Skin epidermis (tissue), 12 donors: Measurements from ENCODE around the gene LRRC18.

ENCODE experiments used
- H3K27ac ChIP-seq, 21 experiments: fragments of 200-600 bp; sonication (generic) in 11 of 21; one replicate each; pipeline ENCODE4 v1.5.0; 2020; ENCODE audit warnings: mild to moderate bottlenecking in 3 of 21, inconsistent platforms in 2 of 21, moderate library complexity in 2 of 21
- H3K4me3 ChIP-seq, 7 experiments: fragments of 200-600 bp; sonication (generic) in 2 of 7; one replicate each; pipeline ENCODE4 v1.5.0; 2020; ENCODE audit warnings: inconsistent platforms in 2 of 7, mild to moderate bottlenecking in 2 of 7, moderate library complexity in 1 of 7

The LRRC18 gene

DNA sequence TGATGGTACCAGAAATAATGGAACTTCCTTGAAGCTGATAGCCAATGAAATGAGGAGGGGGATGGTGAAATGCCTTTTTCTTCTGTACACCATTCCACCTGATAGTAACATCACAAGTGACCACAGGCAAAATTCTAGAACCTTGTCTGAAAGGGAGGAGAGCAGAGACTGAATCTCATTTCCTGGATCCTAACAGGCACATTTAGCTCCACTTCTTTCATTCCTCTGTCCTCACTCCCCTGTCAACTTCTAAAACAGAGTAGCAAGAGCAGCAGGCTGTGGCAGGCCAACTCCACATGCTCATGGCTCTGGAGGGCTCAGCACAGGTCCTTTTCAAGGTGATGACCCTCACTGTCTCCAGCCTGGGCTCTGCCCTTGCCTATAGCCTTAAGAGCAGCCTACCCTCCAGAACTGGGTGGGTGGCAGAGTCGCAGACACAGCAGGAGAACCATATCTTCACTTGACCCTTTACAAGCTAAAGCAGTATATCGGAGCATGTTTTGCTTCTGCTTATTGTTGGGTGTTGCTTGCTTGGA lies at the start of gene LRRC18:
Gene LRRC18 (minus strand): TSS at position 51 of the 536 bp plus-strand sequence. CDS start 25,685 bp downstream, outside the sequence.
- H3K4me3 ChIP-seq: no peak within 1 kb of the TSS
- H3K27ac ChIP-seq: no peak within 1 kb of the TSS

DNA sequence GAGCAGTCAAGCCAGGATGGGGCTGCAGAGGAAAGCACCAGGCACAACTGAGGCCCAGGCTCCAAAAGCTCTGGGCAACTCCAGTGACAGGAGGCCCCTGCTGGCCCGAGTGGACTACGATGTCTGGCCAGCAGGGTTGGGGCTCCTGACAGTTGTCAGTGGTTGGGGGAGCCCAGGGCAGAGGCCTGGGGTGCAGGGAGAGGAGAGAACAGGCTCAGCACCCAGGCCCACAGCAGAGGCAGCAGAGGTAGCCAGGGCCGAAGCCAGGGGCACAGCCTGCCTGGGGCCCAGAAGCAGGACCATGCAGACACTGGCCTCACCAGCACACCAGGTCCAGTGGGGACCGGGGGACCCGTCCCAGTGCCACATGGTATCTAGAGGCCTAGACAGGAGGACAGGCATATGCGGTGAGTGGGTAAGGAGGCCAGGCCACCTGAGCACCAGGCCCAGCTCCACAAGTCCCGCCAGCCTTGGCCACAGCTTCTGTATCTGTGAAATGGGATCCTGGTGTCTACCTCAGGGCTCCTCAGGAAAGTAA lies 46.0 kb upstream of the LRRC18 start:
- no peak overlapping the region for H3K4me3 ChIP-seq

DNA sequence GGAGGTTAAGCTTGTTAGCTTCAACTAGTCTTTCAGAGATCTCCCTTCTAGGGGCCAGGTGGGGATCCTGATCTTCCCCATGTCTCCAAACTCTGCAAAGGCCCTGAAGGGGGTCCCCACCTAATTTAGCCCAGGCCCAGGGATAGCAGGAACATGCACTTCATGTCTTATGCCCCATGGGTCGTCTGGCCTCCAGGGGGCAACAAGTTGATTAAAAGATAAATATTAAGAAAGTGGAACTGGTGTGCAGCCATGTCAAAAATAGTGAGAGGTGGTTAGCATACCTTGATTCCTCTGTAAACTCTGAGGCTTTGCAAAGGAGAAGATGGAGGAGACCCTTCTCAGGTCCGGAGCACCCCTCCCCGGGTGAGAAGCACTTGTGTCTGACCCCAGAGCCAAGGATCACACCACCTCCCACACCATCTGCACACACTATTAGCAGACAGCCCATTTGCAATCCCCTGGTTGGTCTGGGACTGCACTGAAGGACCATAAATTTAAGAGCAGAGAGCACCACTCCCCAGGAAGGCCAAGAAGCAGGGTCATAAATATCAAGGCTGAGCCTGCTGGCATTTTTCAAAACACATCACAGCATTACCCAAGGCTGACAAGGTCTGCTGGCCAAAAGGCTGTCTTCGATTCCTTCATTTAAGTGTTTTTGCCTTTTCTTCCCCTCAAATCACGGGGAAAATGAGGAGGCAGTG lies 44.2 kb upstream of the LRRC18 start:
- Histone ChIP-seq H3K27ac (no peak overlapping the region), H3K4me3 (no peak overlapping the region)

More for the DNA sequence above, 46.0 kb upstream of the LRRC18 start:
- H3K27ac ChIP-seq: no peak overlapping the region

DNA sequence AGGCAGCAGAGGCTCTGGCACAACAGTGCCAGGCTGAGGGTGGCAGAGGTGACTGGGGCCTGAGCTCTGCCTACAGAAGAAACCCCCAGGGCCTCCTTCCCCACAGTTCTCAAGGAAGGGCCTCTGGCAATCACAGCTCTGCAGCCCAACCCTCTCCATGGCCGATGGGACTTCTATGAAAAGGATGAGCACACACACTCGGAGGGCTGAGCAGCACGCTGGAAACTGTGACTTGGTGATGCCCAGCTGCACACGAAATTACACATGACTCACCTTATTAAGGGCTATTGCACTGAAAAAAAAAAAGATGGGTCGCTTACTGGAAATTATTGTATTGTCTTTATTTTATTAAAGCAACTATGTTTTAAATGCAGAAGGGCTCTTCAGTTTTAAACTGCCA lies 42.9 kb upstream of the LRRC18 start:
- Histone ChIP-seq H3K27ac (no peak overlapping the region), H3K4me3 (no peak overlapping the region)

DNA sequence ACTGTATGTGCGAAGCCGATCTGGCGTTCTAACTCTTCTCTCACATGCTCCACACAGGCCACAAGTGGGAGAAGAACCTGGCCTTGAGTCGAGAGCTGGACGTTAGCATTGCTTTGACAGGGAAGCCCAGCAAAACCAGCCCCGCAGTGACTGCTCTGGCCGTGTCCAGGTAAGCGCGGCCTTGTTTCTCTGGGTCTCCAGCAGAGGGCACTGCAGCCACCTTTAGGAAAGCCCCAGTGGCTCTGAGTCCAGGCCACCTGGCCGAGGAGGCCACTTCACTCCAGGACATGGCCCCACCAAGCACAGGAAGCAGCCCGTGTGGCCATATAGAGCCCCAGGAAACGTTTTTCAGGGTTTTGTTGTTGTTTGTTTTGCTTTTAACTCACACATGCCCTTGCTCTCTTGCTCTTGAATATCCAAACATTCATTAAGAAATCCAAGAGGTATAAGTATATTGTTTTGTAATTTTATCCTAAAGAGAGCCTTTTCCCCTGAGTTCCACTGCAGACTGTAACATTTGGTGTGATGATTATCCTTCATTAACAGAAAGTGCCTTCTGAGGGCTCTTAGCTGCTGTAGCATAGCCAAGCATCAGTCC lies 41.8 kb upstream of the LRRC18 start:
- Histone ChIP-seq H3K4me3 (no peak overlapping the region), H3K27ac (peak overlapping the region in 1 of 21 experiments; percentile 57)

DNA sequence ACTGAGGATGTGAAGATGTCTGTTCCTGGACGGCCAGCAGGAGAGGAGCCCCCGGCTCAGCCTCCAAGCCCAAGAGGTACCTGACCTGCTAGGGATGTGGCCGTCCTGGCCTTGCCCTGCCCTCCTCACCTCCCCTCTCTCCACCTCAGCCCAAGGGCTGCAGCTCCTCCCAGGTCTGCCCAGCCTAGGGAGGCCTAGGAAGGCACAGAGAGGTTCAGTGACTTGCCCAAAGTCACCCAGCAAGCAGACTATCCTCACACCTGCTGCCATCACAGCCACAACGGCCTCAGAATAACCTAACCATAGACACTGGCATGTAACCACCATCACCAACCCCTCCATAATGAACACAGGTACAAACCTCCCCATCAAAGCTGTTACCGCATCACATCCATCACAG lies 38.7 kb upstream of the LRRC18 start:
- Histone ChIP-seq H3K4me3 (no peak overlapping the region), H3K27ac (no peak overlapping the region)

DNA sequence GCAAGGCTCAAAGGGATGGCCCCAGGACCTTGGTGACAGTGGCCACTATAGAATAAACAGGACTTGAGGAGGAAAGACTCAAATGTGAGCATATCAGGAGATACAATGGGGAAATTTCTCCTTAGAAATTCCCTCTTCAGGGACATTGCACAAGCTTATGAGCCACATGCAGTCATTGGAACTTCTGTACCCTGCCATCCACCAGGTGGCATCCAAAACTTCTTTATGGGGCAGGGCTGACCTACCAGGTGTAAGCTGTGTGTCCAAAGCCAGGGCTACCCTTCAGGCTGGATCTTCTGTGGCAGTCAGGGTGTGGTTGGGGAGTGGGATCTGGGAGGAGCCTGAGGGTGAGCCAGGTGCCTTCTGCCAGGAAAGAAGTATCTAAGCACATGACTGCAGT lies 36.6 kb upstream of the LRRC18 start:
- no peak overlapping the region for H3K4me3 ChIP-seq
- no peak overlapping the region for H3K27ac ChIP-seq

DNA sequence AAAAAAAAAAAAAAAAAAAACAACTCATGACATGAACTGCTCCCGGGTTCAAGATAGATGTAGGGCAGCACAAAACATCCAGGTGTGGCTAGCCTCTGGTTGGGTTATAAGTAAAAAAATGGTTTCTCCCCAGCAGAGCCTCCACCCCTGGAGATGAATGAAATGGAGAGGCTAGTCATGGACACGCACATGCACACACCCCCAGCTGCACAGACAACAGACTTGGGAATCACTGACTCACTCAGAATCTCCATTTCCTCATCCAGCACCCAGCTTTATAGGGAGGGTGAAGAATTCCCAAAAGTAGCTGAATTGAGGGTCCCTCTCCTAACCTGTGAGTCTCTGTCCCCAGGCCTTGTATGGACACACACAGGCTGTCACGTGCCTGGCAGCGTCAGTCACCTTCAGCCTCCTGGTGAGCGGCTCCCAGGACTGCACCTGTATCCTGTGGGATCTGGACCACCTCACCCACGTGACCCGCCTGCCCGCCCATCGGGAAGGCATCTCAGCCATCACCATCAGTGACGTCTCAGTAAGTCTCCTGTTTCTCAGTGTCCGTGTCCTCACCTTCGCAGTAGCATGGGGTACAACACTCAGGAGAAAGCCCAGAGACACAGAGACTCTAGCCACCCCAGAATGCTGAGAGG lies 35.0 kb upstream of the LRRC18 start:
- Histone ChIP-seq H3K4me3 (no peak overlapping the region), H3K27ac (no peak overlapping the region)

DNA sequence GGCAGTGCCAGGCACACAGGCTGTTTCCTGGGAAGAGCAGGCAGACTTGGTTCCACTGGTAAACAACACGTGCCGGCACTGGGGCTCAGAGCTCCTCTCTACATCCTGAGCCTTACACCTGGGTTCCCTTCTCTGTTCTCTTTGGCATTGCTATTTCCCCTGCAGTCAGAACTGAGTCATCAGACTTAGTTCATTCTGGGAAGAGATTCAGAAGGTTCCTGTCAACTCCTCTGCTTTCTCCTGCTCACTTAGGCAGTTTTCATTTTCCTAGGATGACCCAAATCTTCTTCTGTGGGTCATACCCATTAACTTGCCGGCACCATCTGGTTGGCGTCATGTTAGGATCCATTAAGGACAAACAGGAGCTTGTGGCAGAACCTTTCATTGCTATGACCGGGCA lies 33.4 kb upstream of the LRRC18 start:
- no peak overlapping the region for H3K4me3 ChIP-seq

DNA sequence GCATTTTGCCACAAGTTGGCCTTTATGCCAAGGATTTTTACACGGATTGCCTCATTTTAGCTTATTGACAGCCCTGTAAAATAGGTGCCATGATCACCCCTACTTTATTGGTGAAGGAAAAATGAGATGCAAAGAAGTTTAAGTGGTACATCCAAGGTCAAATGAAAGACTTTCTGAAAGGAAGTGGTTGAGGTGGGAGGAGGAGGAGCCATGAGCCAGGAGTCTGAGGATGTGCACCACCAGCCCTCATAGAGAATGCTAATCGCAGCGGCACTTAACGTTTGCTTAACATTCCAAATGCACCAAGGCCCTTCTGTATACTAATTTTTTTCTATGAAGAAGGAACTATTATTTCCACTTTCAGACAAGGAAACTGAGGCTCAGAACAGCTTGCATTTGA lies 31.0 kb upstream of the LRRC18 start:
- H3K27ac ChIP-seq: no peak overlapping the region
- no peak overlapping the region for H3K4me3 ChIP-seq

More for the DNA sequence above, 33.4 kb upstream of the LRRC18 start:
- no peak overlapping the region for H3K27ac ChIP-seq

DNA sequence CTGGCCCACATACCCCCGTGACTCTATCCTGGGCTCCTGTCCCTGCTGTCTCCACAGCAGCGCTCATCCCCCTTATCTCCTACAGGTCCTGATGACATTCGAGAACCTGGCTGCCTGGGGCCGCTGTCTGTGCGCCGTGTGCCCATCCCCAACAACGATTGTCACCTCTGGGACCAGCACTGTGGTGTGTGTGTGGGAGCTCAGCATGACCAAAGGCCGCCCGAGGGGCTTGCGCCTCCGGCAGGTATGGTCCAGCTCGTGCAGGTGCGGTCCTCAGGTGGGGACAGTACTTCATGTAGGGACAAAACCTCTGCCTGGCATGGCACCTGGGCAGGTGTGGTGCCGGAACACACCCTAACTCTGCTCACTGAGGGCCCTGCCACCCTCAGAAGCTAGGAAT lies 30.4 kb upstream of the LRRC18 start:
- Histone ChIP-seq H3K4me3 (no peak overlapping the region), H3K27ac (no peak overlapping the region)

DNA sequence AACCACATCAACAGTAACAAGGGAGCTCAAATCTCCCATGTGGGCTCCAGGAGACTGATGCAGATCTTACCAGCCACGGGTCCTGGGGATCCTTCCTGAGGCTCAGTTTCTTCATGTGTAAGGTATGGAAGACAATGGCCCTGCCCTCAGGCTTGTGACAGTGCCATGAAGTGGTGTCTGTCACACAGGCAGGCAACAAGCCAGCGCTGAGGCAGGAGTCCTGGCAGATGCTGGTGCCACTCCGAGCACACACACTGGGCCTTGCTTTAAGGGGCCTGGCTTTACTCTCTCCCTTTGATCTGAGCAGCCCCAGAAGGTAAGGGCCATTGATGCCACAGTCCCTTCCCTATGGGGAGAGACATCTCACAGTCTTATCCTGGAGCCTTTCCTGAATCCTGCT lies 28.4 kb upstream of the LRRC18 start:
- H3K4me3 ChIP-seq: no peak overlapping the region
- no peak overlapping the region for H3K27ac ChIP-seq

DNA sequence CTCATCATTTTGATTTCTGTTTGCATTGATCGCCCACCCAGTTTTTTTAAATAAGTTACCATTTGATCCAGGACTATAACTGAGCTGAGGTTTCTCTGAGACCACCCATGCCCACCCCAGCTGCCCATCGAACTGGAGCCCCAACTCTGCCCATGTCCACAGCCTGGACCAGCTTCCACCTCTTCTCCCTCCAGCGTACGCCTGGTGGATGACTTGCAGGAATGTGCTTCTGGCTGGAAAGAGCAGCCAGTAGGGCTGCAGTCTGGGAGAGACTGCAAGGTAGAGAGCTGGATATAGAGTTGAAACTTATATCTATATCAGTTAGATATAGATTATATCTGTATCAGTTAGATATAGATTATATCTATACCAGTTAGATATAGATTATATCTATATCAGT lies 25.8 kb upstream of the LRRC18 start:
- Histone ChIP-seq H3K4me3 (no peak overlapping the region), H3K27ac (no peak overlapping the region)

DNA sequence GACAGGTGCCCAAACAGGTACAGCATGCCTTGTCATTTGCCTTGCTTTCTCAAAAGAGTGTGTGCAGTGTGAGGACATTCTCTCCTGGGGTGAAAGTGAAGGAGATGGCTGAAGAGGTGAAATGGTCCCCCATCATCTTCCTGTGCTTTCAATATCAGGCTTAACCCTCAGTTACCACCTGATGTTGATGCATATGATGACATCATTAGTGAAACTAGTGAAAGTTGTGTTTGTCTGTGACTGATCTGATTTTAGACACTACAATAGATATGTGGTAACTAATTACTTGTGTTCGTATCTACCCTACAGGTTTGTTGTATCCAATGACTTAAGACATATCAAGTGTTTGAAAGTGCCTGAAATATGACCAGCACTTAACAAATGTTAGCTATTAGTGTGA lies 24.4 kb upstream of the LRRC18 start:
- Histone ChIP-seq H3K27ac (no peak overlapping the region), H3K4me3 (no peak overlapping the region)

DNA sequence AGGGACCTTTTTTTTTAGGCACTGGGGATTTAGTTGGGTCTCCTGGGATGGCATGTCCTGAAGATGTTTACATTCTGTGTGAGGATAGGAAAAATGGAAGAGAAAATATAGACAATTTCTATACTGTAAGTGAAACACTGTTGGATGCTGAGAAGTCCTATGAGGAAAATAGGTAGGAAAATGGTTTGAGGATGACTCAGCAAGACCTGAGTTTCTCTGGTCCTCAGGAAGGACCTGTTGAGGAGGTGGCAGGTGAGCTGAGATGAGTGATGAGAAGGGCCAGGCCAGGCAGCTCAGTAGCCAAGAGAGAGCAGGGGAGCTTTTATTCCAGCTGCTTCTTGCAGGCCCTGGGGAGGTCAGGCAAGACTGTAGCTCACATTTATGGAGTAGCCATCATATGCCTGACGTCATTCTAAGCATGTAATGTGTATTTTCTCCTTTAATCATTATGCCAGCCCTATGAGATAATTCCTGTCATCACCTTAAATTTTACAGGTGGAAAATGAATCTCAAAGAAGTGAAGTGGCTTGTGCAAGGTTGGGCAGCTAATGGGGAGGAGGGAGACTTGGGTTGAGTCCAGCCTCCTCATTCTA lies 19.1 kb upstream of the LRRC18 start:
- H3K27ac ChIP-seq: no peak overlapping the region
- H3K4me3 ChIP-seq: no peak overlapping the region

DNA sequence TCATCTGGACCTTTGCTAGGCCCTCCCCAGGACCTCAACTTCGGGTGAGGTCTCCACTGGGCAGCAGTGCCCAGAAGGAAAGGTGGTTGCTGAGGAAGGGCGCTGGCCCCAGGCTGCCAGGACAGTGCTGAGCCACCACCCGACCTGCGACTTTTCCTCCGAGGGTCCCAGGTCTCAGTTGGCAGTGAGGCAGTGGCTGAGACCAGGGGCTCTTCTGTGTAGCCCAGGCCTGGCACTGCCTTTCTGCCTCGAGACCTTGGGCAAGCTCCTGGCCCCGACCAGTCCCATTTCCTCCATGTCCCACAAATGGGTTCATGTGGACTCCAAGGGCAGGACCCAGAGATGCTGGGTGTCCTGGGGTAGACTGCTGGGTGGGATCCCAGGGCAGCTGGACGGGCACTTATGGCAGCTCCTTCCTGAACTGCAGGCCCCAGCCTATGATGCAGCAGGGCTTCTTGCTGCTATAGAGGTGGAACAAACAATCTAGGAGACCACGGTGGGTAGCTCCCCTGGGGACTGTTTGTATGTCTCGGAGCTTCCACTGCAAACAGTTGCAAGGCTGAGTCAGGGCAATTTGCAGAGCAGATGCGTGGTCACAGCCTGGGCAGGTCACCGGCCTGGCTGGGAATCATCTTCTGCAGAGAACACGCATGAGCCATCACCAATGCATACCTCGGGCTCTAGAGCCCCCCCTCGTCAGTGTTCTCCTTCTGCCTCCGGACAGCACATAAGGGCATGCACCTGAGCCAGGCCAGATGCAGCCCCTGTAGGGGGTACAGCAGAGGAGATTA lies 17.9 kb upstream of the LRRC18 start:
- Histone ChIP-seq H3K27ac (no peak overlapping the region), H3K4me3 (no peak overlapping the region)

DNA sequence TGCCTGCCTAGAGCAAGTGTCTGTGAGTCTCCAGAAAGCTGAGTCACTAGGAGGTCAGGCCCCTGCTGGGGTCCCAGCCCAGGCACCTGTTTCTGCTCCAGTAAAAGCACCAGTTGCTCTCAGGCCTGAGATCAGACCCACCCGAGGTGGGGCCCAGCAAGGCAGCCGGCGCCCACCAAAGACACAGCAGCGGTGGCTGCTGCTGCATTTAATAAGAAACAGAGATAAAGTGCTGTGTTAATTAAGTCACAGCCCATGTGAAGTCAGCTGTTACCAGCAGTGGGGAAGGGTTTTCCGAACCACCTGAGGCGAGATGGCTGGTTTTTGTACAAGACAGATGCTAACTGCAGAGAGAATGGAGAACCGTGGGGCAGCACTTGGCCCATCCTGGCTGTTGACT lies 12.1 kb upstream of the LRRC18 start:
- Histone ChIP-seq H3K27ac (no peak overlapping the region), H3K4me3 (no peak overlapping the region)

DNA sequence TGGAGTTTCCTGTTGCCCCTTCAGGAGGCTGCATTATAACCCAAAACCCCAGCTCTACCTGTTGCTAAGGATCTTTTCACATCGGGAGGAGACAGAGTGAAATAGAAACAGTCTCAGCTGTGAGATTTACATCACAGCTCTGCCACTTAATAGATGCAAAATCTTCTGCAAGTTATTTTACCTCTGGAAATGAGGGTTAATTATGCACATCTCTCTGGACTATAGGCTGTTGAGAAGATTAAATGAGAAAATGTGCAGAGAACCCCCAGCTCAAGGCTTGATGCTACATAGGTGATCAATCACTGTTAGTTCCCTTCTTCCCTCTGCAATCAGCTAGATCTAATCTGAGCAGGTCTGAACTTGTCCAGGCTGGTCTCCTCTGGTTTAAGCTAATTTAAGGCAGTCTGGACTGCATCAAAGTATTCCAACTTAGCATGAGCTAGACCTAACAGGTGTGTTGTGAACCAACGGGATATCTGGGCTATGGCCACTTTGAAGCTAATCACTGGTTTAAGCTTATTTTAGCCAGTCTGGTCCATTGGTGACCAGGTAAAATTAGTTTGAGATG lies 8.9 kb upstream of the LRRC18 start:
- no peak overlapping the region for H3K27ac ChIP-seq

More for the DNA sequence above, 8.9 kb upstream of the LRRC18 start:
- H3K4me3 ChIP-seq: no peak overlapping the region
